Activated CD4-positive, alpha-beta memory T cell treated with anti-CD3 and anti-CD28 coated beads, Interleukin-2, amount 10 ng/mL, durations not matched to agents 7 days and 5 days (primary cell): ENCODE measurements around the gene NANOS2. TPM values are rescaled to one million over a fixed set of nuclear protein-coding genes. Genes with fewer than 3 reads are reported as not detected.

Experiments
- CTCF ChIA-PET: fragments of 350-600 bp; sonication (Branson Sonifier 250); formaldehyde crosslinking; loops from one replicate; lab custom pipeline; 2021; ENCODE audit warnings: antibody characterized with exemption, inconsistent platforms; lab: Charles Lee
- POLR2A ChIA-PET: fragments of 350-600 bp; sonication (Branson Sonifier 250); formaldehyde crosslinking; loops from one replicate; lab custom pipeline; 2021; ENCODE audit warnings: antibody characterized with exemption; lab: Charles Lee
- DNase-seq: peaks from one replicate; pipeline ENCODE4 v3.0.0-alpha.2; 2020
- H3K27ac Mint-ChIP-seq: one replicate; pipeline ENCODE4 v1.8.0; 2021; ENCODE audit warnings: mild to moderate bottlenecking, mixed read lengths
- H3K27me3 Mint-ChIP-seq: one replicate; pipeline ENCODE4 v1.8.0; 2021; ENCODE audit warnings: mixed read lengths
- H3K36me3 Mint-ChIP-seq: one replicate; pipeline ENCODE4 v1.8.0; 2021; ENCODE audit warnings: low read depth, mixed read lengths
- H3K4me1 Mint-ChIP-seq: one replicate; pipeline ENCODE4 v1.8.0; 2021; ENCODE audit warnings: mixed read lengths
- H3K4me3 Mint-ChIP-seq: one replicate; pipeline ENCODE4 v1.8.0; 2021; ENCODE audit warnings: mild to moderate bottlenecking, mixed read lengths
- H3K9me3 Mint-ChIP-seq: one replicate; pipeline ENCODE4 v1.8.0; 2021; ENCODE audit warnings: mixed read lengths
- total RNA-seq, 2 experiments: library from RNA; stranded (reverse); gene quantifications; one replicate each; pipeline ENCODE4 v1.2.3, GENCODE V29; 2021

Gene NANOS2
- total RNA-seq, 2 experiments from 2014 or later, result not detected

GRCh38 chr19:45863840-45864628 lies 50.5 kb downstream of the NANOS2 start, which contains the start of gene FOXA3:
Gene FOXA3 (plus strand): TSS chr19:45864326. CDS start chr19:45864457, 131 bp downstream.
- Mint-ChIP-seq H3K9me3 (no peaks in the 10 kb centered on the region), H3K4me1 (peaks cover 32% of the 10 kb centered on the region), H3K27ac (peak within 1 kb of the TSS; percentile 96), H3K27me3 (peaks cover 29% of the 10 kb centered on the region), H3K36me3 (peaks cover 15% of the 10 kb centered on the region), H3K4me3 (peak within 1 kb of the TSS; percentile 92)
- ChIA-PET POLR2A (interaction anchor here (0.6 to 3.0 kb wide), 13 partner anchors 18 to 737 kb away, joined by 3 to 16 read pairs (median 4); partner anchors contain the start of genes CALM3, CCDC61, DMWD and FBXO46), CTCF (interaction anchor here (0.5 to 3.0 kb wide), 15 partner anchors 16 to 532 kb away, joined by 3 to 30 read pairs (median 5); partner anchors contain the start of genes FBXO46, IRF2BP1, MYPOP and QPCTL)
- peak; percentile 69 for DNase-seq

GRCh38 chr19:45863335-45863839 lies 51.2 kb downstream of the NANOS2 start:
- no peaks in the 10 kb centered on the region for H3K9me3 Mint-ChIP-seq
- DNase-seq, result no peak
- peak overlapping the region; percentile 92 for H3K4me3 Mint-ChIP-seq
- peaks cover 16% of the 10 kb centered on the region for H3K36me3 Mint-ChIP-seq
- peaks cover 32% of the 10 kb centered on the region for H3K4me1 Mint-ChIP-seq
- H3K27ac Mint-ChIP-seq, result peak overlapping the region; percentile 96
- POLR2A ChIA-PET, result interaction anchor here (0.6 to 3.0 kb wide), 13 partner anchors 19 to 737 kb away, joined by 3 to 16 read pairs (median 4); partner anchors contain the start of genes CALM3, CCDC61, DMWD and FBXO46
- CTCF ChIA-PET, result interaction anchor here (0.5 to 3.0 kb wide), 17 partner anchors 17 to 533 kb away, joined by 3 to 30 read pairs (median 5); partner anchors contain the start of genes FBXO46, IRF2BP1, MYPOP and QPCTL
- H3K27me3 Mint-ChIP-seq, result peaks cover 29% of the 10 kb centered on the region

Other genes starting within 250 kb of the NANOS2 start
- 10 to 100 TPM; 11.4 to 12.3 TPM for gene GIPR, start 246.6 kb downstream of the NANOS2 start, total RNA-seq
- gene SNRPD2, start 222.8 kb downstream of the NANOS2 start, total RNA-seq, result 100 to 1,000 TPM; 505 to 519 TPM
- gene QPCTL, start 222.1 kb downstream of the NANOS2 start, total RNA-seq, result 10 to 100 TPM in 1 of 2 experiments, 1 to 10 TPM in 1; 9.1 to 11.9 TPM
- gene FBXO46, start 183.9 kb downstream of the NANOS2 start, total RNA-seq, result 10 to 100 TPM; 34.4 to 36.4 TPM
- gene MEIOSIN, start 181.3 kb downstream of the NANOS2 start, total RNA-seq, result not detected
- gene SIX5, start 145.5 kb downstream of the NANOS2 start, total RNA-seq, result 1 to 10 TPM; 1.6 to 1.7 TPM
- 10 to 100 TPM; 29.5 to 32.5 TPM for gene DMPK, start 132.3 kb downstream of the NANOS2 start, total RNA-seq
- 10 to 100 TPM; 63.1 to 65.4 TPM for gene DMWD, start 121.9 kb downstream of the NANOS2 start, total RNA-seq
- under 1 TPM; 0.25 to 0.30 TPM for gene RSPH6A, start 99.5 kb downstream of the NANOS2 start, total RNA-seq
- gene SYMPK, start 51.6 kb downstream of the NANOS2 start, total RNA-seq, result 10 to 100 TPM; 88.3 to 89.2 TPM
- not detected for gene FOXA3, start 50.5 kb downstream of the NANOS2 start, total RNA-seq
- 10 to 100 TPM; 16.9 to 17.6 TPM for gene IRF2BP1, start 28.6 kb downstream of the NANOS2 start, total RNA-seq
- gene MYPOP, start 12.2 kb downstream of the NANOS2 start, total RNA-seq, result 10 to 100 TPM; 12.5 to 12.9 TPM
- under 1 TPM; 0.15 to 0.30 TPM for gene NOVA2, start 59.1 kb upstream of the NANOS2 start, total RNA-seq
- gene CCDC61, start 80.7 kb upstream of the NANOS2 start, total RNA-seq, result 10 to 100 TPM; 24.3 to 24.7 TPM
- not detected for gene PGLYRP1, start 108.3 kb upstream of the NANOS2 start, total RNA-seq
- gene IGFL4, start 126.2 kb upstream of the NANOS2 start, total RNA-seq, result not detected
- not detected for gene IGFL3, start 209.9 kb upstream of the NANOS2 start, total RNA-seq
- gene IGFL2, start 233.5 kb upstream of the NANOS2 start, total RNA-seq, result not detected